A673 (cell line): ENCODE measurements around the gene HTRA2.

Experiments
- EZH2 ChIP-seq: fragments of 200-600 bp; sonication (generic); IDR thresholded peaks from 2 replicates; pipeline ENCODE4 v1.6.1; 2017; ENCODE audit warnings: borderline replicate concordance, low read depth, mild to moderate bottlenecking, mixed read lengths, antibody characterized with exemption, low read length; ENCODE audit not compliant: poor library complexity, severe bottlenecking
- TF ChIP-seq, protein P1 (sequence below): fragments of 300-800, 200-600 bp; sonication (generic); conservative IDR thresholded peaks from 2 replicates; pipeline ENCODE4 v1.5.1; 2017; ENCODE audit warnings: low read depth, mild to moderate bottlenecking, antibody characterized with exemption, low read length, moderate library complexity, mixed read lengths

DNA sequence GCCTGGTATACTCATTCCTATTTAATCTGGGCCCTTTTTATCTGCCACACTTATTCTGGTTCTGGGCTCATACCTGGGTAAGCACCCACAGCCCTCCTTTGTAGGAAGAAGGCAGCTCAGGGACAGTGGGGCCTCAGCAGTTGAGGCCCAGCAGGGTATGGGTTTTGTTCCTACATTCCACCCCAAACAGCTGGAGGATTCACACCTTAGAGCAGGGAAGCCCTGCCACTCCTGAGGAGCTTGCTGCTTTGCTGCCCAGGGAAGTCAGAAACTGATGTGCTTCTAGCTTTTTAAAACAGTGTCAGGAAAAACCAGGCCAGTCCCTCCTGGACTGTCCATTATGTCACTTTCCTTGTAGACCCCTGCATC is 29.2 kb upstream of the HTRA2 start:
- TF ChIP-seq, protein P1, sequence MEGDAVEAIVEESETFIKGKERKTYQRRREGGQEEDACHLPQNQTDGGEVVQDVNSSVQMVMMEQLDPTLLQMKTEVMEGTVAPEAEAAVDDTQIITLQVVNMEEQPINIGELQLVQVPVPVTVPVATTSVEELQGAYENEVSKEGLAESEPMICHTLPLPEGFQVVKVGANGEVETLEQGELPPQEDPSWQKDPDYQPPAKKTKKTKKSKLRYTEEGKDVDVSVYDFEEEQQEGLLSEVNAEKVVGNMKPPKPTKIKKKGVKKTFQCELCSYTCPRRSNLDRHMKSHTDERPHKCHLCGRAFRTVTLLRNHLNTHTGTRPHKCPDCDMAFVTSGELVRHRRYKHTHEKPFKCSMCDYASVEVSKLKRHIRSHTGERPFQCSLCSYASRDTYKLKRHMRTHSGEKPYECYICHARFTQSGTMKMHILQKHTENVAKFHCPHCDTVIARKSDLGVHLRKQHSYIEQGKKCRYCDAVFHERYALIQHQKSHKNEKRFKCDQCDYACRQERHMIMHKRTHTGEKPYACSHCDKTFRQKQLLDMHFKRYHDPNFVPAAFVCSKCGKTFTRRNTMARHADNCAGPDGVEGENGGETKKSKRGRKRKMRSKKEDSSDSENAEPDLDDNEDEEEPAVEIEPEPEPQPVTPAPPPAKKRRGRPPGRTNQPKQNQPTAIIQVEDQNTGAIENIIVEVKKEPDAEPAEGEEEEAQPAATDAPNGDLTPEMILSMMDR = no peak
- TF ChIP-seq EZH2 = no peak
